Putamen (tissue), 1 donor: ENCODE measurements around the gene STAG1.
"Not testable (repeated sequence)": the region's sequence is repeated elsewhere in the genome, so short reads cannot be mapped to it uniquely, and the experiment has no call there.

ENCODE experiments used
- DNase-seq: peaks from one replicate; pipeline ENCODE4 v3.0.0-alpha.2; 2016; ENCODE audit warnings: low spot score

STAG1 gene

DNA sequence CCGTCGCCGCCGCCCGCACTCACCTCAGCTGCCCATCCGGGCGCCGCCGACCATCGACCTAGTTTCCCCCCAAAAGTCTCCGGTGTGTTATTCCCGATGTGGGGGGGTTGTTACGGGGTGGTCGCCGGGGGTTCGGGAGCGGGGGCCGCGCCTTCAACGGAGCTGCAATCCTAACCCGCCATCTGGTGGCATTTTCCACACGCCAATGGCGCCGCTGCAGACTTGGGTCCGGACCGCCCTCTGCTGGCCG is at the start of gene STAG1:
TSS of gene STAG1 (minus strand) at position 207 of the 250 bp plus-strand sequence. CDS start 121,480 bp downstream, outside the sequence.
- DNase-seq = no peak

DNA sequence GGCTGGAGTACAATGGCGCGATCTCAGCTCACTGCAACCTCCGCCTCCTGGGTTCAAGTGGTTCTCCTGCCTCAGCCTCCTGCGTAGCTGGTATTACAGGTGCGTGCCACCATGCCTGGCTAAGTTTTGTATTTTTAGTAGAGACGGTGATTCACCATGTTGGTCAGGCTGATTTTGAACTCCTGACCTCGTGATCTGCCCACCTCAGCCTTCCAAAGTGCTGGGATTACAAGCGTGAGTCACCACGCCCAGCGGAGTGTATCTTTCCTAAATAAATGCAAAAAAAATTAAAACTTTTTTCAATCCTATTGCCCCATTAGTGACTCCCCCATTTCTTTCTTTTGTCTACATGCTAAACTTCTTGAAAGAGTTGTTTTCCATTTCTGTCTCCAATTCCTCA is 49.0 kb upstream of the STAG1 start:
- DNase-seq = not testable (repeated sequence)

DNA sequence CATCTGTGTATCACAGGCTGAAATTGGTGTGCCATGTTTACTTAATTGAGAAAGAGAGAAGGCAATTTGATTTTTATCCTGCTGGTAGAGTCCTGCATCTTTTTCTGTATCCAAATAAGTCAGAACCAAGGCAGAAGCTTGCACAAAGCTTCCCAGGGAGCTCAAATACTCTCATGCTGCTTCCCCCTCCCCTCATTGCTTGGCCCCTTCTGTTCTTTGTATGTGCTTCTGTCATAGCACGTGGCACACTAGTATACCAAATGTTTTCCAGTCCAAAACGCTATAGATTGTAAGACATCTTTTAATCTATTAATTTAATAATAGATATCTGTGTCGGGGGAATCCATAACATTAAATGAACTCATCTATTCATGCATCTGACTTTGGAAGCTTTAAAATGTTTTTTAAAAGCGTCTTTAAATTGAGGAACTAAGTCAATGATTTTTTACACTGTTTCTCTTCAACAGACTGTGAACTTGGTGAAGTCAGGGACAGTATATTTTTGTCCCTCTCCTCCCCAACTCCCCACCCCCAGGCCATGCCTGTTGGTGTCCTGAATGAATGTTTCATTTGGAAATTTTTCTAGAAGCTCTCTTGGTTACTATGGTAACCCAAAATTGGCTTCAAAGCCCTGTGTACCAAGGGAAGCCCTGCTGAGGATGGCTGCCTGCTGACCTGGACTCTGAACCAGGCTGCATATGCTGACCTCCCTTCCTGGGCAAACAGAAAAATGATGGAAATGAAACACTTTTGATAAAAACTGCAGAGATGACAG is 40.6 kb upstream of the STAG1 start:
- peak; percentile 7 for DNase-seq

DNA sequence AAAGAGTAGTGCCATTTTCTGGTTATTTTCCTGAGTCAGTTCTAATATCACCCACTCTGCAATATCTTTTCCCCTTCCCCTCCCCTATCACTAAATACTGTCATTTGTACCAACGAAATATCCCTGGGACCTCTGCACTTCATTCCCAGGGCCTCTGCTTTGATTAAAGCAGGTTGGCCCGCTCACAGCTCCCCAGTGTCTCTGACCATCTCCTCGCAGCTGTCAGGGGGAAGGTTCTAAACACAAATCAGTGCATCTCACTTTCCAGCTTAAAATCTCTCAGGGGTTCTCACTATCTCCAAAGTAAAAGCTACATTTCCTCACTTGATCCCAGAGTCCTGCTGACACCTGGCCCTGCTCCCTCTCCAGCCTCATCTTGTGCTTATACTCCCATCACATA is 38.6 kb upstream of the STAG1 start:
- no peak for DNase-seq

DNA sequence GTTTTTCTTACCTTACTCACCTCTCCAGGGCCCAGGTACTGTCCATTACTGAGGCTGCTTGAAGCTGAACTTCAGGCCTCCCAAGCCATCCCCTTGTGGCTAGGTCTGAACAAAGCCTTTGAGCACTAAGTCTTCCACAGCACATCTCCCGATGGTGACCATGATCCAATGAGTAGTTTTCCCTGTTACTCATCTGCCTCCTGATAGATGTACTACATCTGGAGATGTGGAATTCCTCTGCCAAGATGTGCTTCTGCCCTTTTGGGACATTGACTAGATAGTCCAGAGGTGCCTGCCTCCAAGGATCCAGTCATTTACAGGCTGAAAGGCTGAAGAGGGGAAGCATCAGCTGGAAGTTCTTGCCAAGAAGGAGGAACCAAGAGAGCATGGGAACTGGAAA is 37.8 kb upstream of the STAG1 start:
- DNase-seq = no peak

DNA sequence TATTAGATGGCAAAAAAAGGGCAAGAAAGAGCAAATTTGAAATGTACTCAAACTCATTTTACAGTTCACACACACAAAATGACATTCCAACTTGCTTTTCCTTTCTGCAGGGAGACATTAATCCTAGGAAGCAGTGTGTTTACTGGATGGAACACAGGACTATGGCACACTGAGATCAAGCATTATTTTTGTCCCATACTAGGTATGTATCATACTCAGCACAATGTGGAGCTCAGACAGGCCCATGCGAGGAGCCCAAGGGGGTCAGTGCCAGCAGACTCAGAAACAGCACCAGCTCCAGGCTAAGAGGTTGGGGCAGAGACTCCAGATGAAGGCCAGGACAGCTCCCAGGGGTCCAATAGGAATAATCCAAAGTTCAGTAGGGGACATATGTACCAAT is 36.0 kb upstream of the STAG1 start:
- DNase-seq = no peak

DNA sequence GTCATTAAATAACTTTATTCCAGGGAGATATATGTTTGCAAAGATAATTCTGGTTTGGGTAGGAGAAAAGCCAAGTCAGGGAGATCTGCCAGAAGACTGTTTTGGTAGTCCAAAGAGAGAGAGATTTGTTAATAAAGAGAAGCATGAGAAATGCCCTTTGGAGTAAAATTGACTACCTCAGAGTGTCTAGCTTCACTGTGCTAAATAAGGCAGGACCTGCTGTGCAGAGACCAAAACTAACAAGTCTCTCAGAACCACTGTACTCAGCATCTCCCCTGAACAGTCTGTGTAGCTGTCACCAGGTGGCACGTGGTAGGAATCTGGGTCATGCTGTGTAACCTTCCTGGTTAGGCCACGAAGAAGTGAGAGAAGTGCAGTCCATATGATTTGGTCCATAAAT is 35.2 kb upstream of the STAG1 start:
- peak; percentile 1 for DNase-seq

DNA sequence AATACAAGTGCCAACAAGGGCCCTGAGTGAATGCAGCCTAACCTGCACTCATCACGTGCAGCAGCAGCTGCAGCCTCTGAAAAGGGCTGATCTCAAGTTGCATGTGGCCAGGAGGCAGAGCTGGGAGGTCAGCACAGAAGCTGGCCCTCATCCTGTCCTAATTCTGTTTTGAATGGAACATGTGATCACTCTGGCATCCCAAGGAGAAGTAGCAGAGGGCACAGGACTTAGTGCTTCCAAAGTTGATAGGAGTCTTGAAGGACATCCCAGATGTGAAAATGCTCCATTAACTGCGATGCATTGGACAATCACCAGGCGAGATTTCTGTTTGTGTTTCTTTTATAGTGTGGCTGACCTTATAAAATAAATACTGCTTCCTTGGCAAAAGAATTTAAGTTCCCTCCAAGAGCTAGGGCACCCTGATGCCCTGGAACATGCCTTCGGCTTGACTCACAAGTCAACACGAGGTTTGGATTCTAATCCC is 31.6 kb upstream of the STAG1 start:
- no peak for DNase-seq

DNA sequence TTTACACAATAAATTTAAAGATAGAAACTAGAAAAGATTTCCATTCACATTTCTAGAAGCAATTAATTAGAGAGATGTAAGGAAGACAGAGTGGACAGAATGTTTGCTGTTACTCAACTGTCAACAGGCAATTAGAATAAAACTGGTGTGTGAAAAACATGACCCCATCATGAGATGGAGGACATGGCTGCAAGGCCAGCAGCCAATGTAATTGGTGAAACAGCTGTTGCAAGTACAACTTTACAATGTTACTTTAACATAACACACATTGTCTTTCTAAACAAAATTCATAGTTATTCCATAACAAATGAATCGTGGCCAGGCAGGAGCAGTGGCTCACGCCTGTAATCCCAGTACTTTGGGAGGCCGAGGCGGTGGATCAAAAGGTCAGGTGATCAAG is 28.6 kb upstream of the STAG1 start:
- no peak for DNase-seq

DNA sequence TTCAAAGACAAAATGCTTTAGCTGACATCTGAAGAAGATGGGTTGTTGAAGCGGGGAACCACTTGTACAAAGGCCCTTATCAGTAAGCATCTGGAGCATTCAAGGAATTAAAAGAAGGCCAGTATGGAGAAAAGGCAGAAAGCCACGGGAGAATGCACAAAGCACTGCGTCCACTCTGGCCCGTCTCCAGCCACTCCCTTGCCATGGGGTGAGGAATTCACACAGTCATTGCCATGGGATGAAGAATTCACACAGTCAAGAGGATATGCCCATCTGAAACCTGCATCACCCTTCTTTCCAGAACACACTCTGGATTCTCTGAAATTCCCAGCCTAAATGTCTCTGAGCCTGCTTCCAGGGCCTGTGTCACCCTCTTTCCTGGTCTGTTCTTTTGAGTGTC is 26.7 kb upstream of the STAG1 start:
- DNase-seq = no peak

DNA sequence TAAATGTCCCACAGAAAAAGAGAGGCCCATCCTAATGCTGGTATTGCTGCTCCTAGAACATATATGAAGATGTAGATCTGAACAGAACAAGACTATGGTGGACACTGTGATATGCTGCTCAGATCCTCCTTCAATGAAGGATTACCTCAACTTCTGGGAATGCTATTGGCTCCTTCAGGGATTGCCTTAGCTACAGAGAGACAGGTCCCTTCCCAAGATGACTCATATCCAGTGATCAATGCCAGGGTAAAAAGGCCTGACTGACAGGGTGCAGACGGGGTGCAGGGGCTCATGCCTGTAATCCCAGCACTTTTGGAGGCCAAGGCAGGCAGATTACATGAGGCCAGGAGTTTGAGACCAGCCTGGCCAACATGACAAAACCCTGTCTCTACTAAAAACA is 20.5 kb upstream of the STAG1 start:
- no peak for DNase-seq

DNA sequence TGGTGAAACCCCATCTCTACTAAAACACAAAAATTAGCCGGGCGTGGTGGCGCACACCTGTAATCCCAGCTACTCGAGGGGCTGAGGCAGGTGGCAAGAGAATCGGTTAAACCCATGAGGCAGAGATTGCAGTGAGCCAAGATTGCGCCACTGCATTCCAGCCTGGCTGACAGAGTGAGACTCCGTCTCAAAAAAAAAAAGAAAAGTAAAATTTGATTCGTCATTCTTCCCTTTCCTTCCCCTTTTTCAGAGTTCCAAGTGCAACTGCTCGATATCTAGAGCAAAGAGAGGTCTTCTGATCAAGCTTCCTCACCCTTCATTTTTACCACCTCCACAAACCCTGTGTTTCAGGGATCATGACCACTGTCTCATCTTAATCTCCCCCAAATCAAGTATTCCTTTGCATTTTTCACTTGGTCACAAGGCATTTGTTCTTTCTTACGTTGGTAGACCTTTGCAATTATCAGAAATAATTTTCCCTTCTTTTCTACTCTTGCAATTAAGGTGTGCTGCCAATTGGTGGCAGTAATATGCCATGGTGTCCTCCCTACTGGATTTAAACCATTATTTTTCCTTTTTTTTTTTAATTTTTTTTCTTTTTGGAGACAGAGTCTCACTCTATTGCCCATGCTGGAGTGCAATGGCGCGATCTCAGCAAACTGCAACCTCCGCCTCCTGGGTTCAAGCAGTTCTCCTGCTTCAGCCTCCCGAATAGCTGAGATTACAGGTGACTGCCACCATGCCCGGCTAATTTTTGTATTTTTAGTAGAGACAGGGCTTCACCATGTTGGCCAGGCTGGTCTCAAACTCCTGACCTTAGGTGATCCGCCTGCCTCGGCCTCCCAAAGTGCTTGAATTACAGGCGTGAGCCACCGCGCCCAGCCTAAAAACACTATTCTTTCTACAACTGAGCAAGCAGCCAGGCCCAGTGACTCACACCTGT is 6.3 kb upstream of the STAG1 start:
- not testable (repeated sequence) for DNase-seq

DNA sequence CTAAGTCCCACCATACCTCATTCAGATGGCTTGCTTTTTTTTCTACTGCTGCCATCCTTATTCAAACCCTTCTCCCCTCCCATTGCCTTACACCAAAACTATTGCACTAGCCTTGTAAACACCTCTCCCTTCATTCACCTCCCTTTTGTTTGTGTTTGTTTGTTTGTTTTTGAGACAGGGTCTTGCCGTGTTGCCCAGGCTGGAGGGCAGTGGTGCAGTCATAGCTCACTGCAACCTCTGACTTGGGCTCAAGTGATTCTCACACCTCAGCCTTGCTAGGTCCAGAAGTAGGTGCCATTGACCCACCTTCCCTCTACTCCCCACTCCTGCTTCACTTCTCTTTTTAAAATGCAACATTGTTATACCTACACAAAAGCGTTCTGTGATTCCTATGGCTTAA is 3.0 kb upstream of the STAG1 start:
- DNase-seq = no peak

DNA sequence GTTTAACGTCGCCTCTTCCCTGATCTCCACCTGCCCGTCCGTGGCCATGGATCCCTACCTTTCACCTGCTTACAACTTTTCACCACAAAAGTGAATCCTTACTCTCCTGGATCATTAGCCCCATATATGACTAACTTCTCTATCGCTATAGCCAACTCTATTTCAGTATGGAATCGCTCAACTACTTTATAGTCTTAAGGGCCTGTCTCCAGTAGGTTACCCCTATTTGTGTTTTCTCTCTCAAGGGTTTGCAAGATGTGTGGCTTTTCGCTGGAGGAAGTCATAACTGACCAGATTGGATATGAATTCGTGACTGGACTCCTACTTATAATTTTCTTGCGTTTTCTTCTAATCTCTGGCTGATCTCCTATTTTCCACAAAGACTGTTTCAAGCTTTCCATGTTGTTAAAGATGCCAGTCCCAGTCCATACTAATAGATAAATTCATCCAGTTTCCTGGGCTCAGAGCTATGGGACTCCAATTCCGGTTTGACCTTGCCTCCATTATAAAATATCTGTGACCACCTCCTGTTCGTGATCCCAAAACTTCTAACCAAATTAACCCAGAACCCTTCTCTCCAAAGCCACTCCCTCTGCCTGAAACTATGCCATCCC is 1.3 kb upstream of the STAG1 start:
- no peak for DNase-seq

DNA sequence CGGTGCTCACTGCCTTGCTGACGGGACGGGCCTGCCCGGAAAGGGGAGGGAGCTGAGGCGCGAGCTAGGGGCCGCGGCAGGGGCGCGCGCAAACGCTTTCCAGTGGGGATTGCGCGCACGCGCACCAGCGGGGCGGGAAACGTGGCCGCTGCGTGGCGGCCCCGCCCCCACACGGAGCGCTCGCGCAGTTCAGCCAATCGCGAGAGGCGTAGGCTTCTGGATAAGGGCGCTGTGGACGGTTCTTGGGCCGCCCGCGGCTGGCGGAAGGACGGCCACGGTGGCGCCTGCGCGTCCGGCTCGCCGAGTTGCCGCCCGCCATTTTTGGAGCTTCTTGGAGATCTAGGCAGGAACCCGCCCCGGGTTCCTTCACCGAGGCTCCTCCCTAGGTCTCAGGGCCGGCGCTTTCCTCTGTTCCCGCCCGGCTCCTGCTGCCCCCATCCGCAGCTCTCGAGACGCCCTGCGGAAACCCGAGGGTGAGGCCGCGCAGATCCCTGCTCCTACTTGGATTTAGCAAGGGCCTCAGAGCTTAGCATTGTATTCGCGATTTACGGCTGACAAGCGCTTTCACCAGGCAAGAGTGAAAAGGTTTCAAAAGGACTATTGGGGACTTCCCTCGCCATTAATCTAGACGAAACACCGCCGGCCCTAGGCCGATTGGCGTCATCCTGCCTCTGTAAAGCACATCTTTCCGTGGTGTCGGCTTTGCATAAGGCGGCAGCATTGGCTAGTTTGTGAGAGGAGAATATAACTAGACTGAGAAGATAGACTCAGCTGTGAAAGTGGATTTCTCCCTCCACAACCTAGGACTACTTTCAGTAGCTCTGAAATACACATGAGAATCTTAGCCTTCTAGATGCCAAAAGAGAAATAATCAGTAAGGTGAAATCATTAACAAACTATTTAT is 496 bp upstream of the STAG1 start:
- peak; percentile 99 for DNase-seq

DNA sequence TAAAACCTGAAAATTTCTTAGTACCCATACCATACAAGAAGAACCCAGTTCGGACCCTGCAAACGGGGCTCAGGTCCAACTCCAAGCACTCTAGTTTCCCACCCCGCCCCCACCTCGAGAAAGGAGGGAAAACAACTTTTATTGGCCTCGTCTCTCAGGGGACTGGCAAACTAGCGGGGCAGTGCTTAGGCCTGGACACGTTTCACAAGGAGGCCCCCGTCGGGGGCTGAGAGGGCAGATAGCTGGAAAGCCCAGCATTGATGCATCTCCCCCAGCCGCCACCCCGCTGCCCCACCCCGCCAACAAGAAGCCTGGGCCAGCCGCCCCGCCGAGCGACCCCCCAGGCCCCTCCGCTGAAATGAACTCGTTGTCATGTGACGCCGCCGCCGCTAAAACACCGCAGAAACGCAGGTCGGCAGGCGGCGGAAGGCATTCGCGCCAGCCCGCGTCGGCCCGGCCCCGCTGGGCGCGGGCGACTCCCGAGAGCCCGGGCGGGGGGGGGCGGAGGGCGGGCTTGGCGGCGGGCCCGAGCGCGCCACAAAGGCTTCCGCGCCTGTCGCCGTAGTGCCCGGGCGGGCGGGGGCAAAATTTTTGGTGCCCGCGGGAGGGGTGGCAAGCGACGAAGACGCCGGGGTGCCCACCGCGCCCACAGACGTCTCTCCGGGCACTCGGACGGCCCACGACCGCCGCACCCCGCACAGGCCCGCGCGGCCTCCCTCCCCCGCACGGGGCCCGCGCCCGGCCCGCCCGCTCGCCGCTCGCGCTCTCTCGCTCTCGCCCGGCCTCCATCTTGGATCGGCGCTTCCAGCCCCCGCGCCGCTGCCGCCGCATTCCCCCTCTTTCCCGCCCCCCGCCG is 634 bp downstream of the STAG1 start:
- DNase-seq = peak; percentile 77

DNA sequence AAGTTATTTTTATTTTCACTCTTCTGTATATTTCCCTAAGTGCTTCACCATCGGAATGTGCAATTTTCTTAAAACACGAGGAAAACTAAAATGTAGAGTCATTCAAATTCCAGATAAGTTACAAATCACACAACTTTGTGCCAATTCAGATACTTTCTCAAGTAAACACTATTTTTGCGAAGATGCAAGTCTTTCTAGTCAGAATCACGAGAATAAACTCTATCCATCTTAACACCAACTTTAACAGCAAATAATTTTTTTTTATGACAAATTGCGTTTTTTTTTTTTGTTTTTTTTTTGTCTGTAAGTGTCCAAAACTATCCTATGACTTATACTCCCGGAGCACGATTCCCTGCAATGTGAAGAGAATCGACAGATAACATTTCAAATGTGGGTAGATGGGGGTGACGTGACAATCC is 1.3 kb downstream of the STAG1 start:
- no peak for DNase-seq

DNA sequence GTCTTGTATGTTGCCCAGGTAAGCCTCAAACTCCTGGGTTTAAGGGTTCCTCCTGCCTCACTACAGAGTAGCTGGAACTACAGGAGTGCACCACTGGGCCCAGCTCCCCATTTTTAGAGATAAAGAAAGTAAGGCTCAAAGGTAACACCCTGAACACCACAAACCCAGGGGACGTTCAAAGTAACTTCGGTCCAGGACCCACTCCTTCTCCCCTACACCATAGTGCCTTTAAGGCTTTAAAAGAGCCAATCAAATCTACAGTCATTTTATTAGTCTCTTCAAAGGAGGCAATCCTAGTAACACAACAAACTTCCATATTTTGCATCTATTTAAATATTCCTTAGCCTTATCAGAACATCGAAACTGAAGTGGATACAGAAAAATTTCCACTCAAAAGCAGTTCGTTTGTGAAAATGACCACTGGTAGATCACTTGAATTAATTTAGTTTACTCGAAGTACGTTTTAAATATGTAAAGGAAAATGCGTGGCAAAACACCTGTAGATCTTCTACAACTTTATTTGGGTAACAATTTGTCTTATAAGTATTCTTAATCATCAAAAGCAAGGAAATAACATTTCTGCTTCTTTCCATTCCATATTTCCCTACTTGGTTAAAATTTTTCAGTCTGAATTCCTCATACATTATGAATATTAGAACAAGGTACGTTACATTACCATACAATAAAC is 1.8 kb downstream of the STAG1 start:
- no peak for DNase-seq

DNA sequence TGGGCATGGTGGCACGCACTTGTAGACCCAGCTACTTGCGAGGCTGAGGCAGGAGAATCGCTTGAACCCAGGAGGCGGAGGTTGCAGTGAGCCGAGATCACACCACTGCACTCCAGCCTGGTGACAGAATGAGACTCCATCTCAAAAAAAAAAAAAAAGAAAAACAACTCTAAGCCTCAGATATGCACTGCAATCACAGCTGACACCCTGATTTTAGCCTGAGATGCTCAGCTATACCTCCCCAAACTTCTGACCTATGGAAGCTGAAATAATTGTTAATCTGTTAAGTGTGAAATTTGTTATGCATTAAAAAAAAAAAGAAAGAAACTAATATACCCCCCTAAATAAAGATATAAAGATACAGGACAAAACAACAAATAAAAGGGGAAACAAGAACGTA is 2.6 kb downstream of the STAG1 start:
- not testable (repeated sequence) for DNase-seq

DNA sequence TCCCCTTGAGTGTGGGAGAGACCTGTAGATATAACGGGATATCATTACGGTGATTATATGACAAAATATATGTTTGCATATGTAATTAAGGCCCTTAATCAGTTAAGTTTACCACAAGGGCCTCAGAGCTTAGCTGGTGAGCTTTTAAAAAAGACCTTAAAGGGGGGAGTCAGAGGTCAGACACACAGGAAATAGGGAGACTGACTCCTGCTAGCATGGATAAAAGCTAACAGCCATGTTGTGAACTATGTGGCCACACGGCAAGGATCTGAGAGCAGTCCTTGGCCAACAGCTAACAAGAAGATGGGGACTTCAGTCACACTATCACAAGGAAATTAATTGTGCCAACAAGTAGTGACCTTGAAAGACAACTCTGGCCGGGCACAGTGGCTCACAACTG is 3.1 kb downstream of the STAG1 start:
- DNase-seq = no peak
